Prostate gland (tissue), 2 donors: ENCODE data around the gene GPD1L.

Experiments
- POLR2AphosphoS5 ChIP-seq: sonication (generic); formaldehyde crosslinking; IDR thresholded peaks from one replicate; pipeline ENCODE4 v1.6.1; 2017; ENCODE audit warnings: antibody characterized with exemption
- TF ChIP-seq, protein P1 (sequence below), 4 experiments: fragments of 200-600 bp in 2 of 4; fragments of 450-650 bp in 2 of 4; sonication (generic) in 2 of 4; IDR thresholded peaks; 1 replicate in 3 of 4; 2 replicates in 1 of 4; pipeline ENCODE4 v1.5.1; 2016 to 2019; ENCODE audit warnings: antibody characterized with exemption in 4 of 4, mild to moderate bottlenecking in 2 of 4, moderate library complexity in 2 of 4

DNA sequence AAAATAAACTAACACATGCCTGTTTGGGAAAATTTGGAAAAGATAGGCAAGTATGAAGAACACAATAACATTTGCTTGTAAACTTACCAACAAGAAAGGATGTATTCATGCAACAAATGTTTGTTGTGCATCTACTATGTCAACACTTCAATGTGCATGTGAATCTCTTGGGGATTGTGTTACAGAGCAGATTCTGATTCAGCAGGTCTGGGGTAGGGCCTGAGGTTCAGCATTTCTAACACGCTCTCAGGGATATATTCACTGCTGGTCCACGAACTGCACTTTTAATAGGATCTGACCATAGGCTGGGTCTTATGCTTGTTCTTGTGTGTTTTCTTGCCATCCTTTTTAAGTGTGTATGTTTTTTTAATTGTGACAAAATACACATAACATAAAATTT, 11.8 kb downstream of the GPD1L start:
- TF ChIP-seq, protein P1, sequence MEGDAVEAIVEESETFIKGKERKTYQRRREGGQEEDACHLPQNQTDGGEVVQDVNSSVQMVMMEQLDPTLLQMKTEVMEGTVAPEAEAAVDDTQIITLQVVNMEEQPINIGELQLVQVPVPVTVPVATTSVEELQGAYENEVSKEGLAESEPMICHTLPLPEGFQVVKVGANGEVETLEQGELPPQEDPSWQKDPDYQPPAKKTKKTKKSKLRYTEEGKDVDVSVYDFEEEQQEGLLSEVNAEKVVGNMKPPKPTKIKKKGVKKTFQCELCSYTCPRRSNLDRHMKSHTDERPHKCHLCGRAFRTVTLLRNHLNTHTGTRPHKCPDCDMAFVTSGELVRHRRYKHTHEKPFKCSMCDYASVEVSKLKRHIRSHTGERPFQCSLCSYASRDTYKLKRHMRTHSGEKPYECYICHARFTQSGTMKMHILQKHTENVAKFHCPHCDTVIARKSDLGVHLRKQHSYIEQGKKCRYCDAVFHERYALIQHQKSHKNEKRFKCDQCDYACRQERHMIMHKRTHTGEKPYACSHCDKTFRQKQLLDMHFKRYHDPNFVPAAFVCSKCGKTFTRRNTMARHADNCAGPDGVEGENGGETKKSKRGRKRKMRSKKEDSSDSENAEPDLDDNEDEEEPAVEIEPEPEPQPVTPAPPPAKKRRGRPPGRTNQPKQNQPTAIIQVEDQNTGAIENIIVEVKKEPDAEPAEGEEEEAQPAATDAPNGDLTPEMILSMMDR (IDR thresholded peaks at IDR 0.05), result no peak
- TF ChIP-seq POLR2AphosphoS5, result no peak
